H1 (cell line): Measurements from ENCODE around the gene OR13D1.

Experiments used
- CREB1 ChIP-seq: IDR thresholded peaks from 2 replicates; pipeline ENCODE4 v1.6.1; 2012; ENCODE audit warnings: inconsistent platforms
- CTCF ChIP-seq, 3 experiments: IDR thresholded peaks; 1 replicate in 2 of 3; 2 replicates in 1 of 3; pipeline versions ENCODE4 v1.5.1 to v1.6.1; 2011; ENCODE audit warnings: low read length in 3 of 3, mild to moderate bottlenecking in 3 of 3, inconsistent platforms in 2 of 3, low read depth in 1 of 3, moderate library complexity in 1 of 3; ENCODE audit not compliant: insufficient read depth in 1 of 3; ENCODE audit errors: control extremely low read depth in 1 of 3
- POLR2A ChIP-seq, 2 experiments: IDR thresholded peaks; 1 replicate in 1 of 2; 2 replicates in 1 of 2; pipeline ENCODE4 v1.6.1; 2011; ENCODE audit warnings: low read depth in 2 of 2, low read length in 2 of 2, mild to moderate bottlenecking in 2 of 2; ENCODE audit errors: control extremely low read depth in 1 of 2
- POLR2AphosphoS5 ChIP-seq: IDR thresholded peaks from 2 replicates; pipeline ENCODE4 v1.6.1; 2011; ENCODE audit warnings: low read depth, low read length
- TF ChIP-seq, protein P1 (sequence below): IDR thresholded peaks from 2 replicates; pipeline ENCODE4 v1.6.1; 2011; ENCODE audit warnings: low read length, improper control_type of control experiment

DNA sequence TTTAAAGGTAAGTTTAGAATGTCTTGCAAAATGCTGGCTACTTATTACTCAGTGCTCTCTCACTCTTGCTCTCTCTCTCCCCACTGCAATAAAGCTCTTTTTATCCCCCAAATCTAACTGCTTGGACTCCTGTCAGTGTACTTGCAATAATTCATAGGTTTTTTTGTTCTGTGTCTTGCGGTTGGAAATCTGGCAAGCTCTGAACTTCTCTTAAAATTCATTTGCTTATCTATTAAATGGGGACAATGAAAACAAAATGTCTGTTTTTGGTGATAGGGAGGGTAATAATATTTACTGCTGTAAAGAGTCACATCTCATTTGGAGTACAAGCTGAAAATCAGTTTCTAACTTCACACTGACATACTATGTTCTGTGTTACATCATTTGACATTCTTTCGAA lies 18.7 kb upstream of the OR13D1 start:
- no peak for TF ChIP-seq CTCF (IDR thresholded peaks at IDR 0.05; ENCODE audit: control extremely low read depth in 1 of 3, insufficient read depth in 1 of 3, low read depth in 1 of 3, low read length in 3 of 3)
- TF ChIP-seq, protein P1, sequence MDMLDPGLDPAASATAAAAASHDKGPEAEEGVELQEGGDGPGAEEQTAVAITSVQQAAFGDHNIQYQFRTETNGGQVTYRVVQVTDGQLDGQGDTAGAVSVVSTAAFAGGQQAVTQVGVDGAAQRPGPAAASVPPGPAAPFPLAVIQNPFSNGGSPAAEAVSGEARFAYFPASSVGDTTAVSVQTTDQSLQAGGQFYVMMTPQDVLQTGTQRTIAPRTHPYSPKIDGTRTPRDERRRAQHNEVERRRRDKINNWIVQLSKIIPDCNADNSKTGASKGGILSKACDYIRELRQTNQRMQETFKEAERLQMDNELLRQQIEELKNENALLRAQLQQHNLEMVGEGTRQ: no peak
- TF ChIP-seq POLR2AphosphoS5: no peak
- TF ChIP-seq CREB1: no peak
- no peak for TF ChIP-seq POLR2A (IDR thresholded peaks at IDR 0.05; ENCODE audit: control extremely low read depth in 1 of 2, low read depth in 2 of 2, low read length in 2 of 2)
